Measurements from ENCODE around the gene GALR3. TPM values are rescaled to one million over a fixed set of nuclear protein-coding genes. Genes with fewer than 3 reads are reported as not detected.
A peak's percentile ranks its signal among the peaks of the same experiment; 100 is the strongest.

The GALR3 gene
- total RNA-seq, 5 donors from 2014 or later (not counting 1 experiment from before 2014, with no cell fraction given): not detected

GRCh38 chr22:37818409-37819104, 4.6 kb upstream of the GALR3 start:
- peak overlapping the region; percentile 54 to 66 (median 62) for H3K4me3 Mint-ChIP-seq

GRCh38 chr22:37819105-37819433, 4.1 kb upstream of the GALR3 start:
- Histone ChIP-seq H3K27ac (ENCODE audit: low read length) (no peak overlapping the region), H3K4me1 (ENCODE audit: control insufficient read depth in 1 of 2, extremely low read depth in 1 of 2, insufficient read depth in 2 of 2, low read length in 2 of 2) (peaks cover 3 to 20% of the 10 kb centered on the region in 2 experiments), H3K36me3 (ENCODE audit: control insufficient read depth in 2 of 2, extremely low read depth in 1 of 2, insufficient read depth in 1 of 2, low read length in 1 of 2) (no peaks in the 10 kb centered on the region), H3K27me3 (replicated peaks in 1 of 2; ENCODE audit: control insufficient read depth in 2 of 2, extremely low read depth in 1 of 2, insufficient read depth in 2 of 2, low read length in 1 of 2) (peaks cover 0 to 79% of the 10 kb centered on the region in 2 experiments), H3K4me3 (ENCODE audit: control insufficient read depth in 1 of 2, extremely low read depth in 1 of 2, low read length in 1 of 2) (peak overlapping the region; percentile 40 to 65), H3K9me3 (no peaks in the 10 kb centered on the region)
- ChIA-PET POLR2A (no interaction called here), CTCF (interaction anchor here in 1 of 2 donors (0.5 to 3.5 kb wide), 7 partner anchors 9 to 211 kb away, joined by 3 to 41 read pairs (median 5); partner anchors contain the start of genes ANKRD54 and GGA1)
- DNase-seq (no peak), ATAC-seq (replicated peaks in 1 of 4) (peak in 1 of 4 experiments; percentile 31)
- Mint-ChIP-seq H3K36me3 (no peaks in the 10 kb centered on the region), H3K4me3 (peak overlapping the region; percentile 39 to 66 (median 62)), H3K9me3 (no peaks in the 10 kb centered on the region), H3K4me1 (peaks cover 13 to 15% (median 13%) of the 10 kb centered on the region in 3 donors), H3K27me3 (peaks cover 21 to 22% of the 10 kb centered on the region in 2 donors), H3K27ac (no peak overlapping the region)
- WGBS (ENCODE audit: insufficient coverage): 53% methylated on average over 8 of the region's 14 CpGs

More at GRCh38 chr22:37818409-37819104, 4.6 kb upstream of the GALR3 start:
- peak overlapping the region; percentile 40 to 65 for H3K4me3 ChIP-seq (ENCODE audit: control insufficient read depth in 1 of 2, extremely low read depth in 1 of 2, low read length in 1 of 2)
- DNase-seq (peak; percentile 23 to 76 (median 53)), ATAC-seq (replicated peaks in 1 of 4) (peak; percentile 77 to 79 (median 77))
- H3K9me3 ChIP-seq: no peaks in the 10 kb centered on the region
- Mint-ChIP-seq H3K9me3 (no peaks in the 10 kb centered on the region), H3K36me3 (no peaks in the 10 kb centered on the region), H3K27ac (no peak overlapping the region), H3K27me3 (peaks cover 21 to 22% of the 10 kb centered on the region in 2 donors), H3K4me1 (peaks cover 13 to 15% (median 13%) of the 10 kb centered on the region in 3 donors)
- CTCF ChIA-PET: interaction anchor here (0.5 to 3.5 kb wide), 12 partner anchors 8 to 210 kb away, joined by 3 to 41 read pairs (median 4); partner anchors contain the start of genes ANKRD54 (in 1 of the 2), C22orf23 (in 1 of the 2), GCAT (in 1 of the 2) and GGA1 (in 1 of the 2)
- 3% methylated on average over 61 of the region's 68 CpGs for whole genome bisulfite sequencing (ENCODE audit: insufficient coverage)
- peaks cover 0 to 75% of the 10 kb centered on the region in 2 experiments for H3K27me3 ChIP-seq (replicated peaks in 1 of 2; ENCODE audit: control insufficient read depth in 2 of 2, extremely low read depth in 1 of 2, insufficient read depth in 2 of 2, low read length in 1 of 2)
- no peak overlapping the region for H3K27ac ChIP-seq (ENCODE audit: low read length)
- POLR2A ChIA-PET: no interaction called here
- peaks cover 3 to 20% of the 10 kb centered on the region in 2 experiments for H3K4me1 ChIP-seq (ENCODE audit: control insufficient read depth in 1 of 2, extremely low read depth in 1 of 2, insufficient read depth in 2 of 2, low read length in 2 of 2)
- no peaks in the 10 kb centered on the region for H3K36me3 ChIP-seq (ENCODE audit: control insufficient read depth in 2 of 2, extremely low read depth in 1 of 2, insufficient read depth in 1 of 2, low read length in 1 of 2)

GRCh38 chr22:37820350-37820749, 2.8 kb upstream of the GALR3 start:
- 94% methylated on average over 5 of the region's 5 CpGs for WGBS (ENCODE audit: insufficient coverage)
- CTCF ChIA-PET: interaction anchor here (0.6 to 3.5 kb wide), 3 partner anchors 11 to 43 kb away, joined by 3 to 41 read pairs (median 8); no protein-coding TSS in a partner anchor
- no peak overlapping the region for H3K27ac ChIP-seq (ENCODE audit: low read length)
- no peaks in the 10 kb centered on the region for H3K36me3 ChIP-seq (ENCODE audit: control insufficient read depth in 2 of 2, extremely low read depth in 1 of 2, insufficient read depth in 1 of 2, low read length in 1 of 2)
- Mint-ChIP-seq H3K4me1 (peaks cover 13 to 18% (median 15%) of the 10 kb centered on the region in 3 donors), H3K36me3 (no peaks in the 10 kb centered on the region), H3K27ac (no peak overlapping the region), H3K9me3 (no peaks in the 10 kb centered on the region), H3K27me3 (peaks cover 24 to 25% of the 10 kb centered on the region in 2 donors), H3K4me3 (no peak overlapping the region)
- POLR2A ChIA-PET: no interaction called here
- peaks cover 0 to 75% of the 10 kb centered on the region in 2 experiments for H3K27me3 ChIP-seq (replicated peaks in 1 of 2; ENCODE audit: control insufficient read depth in 2 of 2, extremely low read depth in 1 of 2, insufficient read depth in 2 of 2, low read length in 1 of 2)
- peaks cover 3 to 24% of the 10 kb centered on the region in 2 experiments for H3K4me1 ChIP-seq (ENCODE audit: control insufficient read depth in 1 of 2, extremely low read depth in 1 of 2, insufficient read depth in 2 of 2, low read length in 2 of 2)
- no peaks in the 10 kb centered on the region for H3K9me3 ChIP-seq
- ATAC-seq (replicated peaks in 1 of 4): no peak
- H3K4me3 ChIP-seq (ENCODE audit: control insufficient read depth in 1 of 2, extremely low read depth in 1 of 2, low read length in 1 of 2): no peak overlapping the region
- no peak for DNase-seq

GRCh38 chr22:37822079-37822833, 926 bp upstream of the GALR3 start:
- Mint-ChIP-seq H3K27ac (no peak overlapping the region), H3K9me3 (no peaks in the 10 kb centered on the region), H3K4me1 (peaks cover 17 to 23% (median 17%) of the 10 kb centered on the region in 3 donors), H3K27me3 (peaks cover 25 to 27% of the 10 kb centered on the region in 2 donors), H3K36me3 (no peaks in the 10 kb centered on the region), H3K4me3 (no peak overlapping the region)
- Histone ChIP-seq H3K4me1 (ENCODE audit: control insufficient read depth in 1 of 2, extremely low read depth in 1 of 2, insufficient read depth in 2 of 2, low read length in 2 of 2) (peaks cover 3 to 23% of the 10 kb centered on the region in 2 experiments), H3K4me3 (ENCODE audit: control insufficient read depth in 1 of 2, extremely low read depth in 1 of 2, low read length in 1 of 2) (no peak overlapping the region), H3K27ac (ENCODE audit: low read length) (no peak overlapping the region), H3K36me3 (ENCODE audit: control insufficient read depth in 2 of 2, extremely low read depth in 1 of 2, insufficient read depth in 1 of 2, low read length in 1 of 2) (no peaks in the 10 kb centered on the region), H3K9me3 (no peaks in the 10 kb centered on the region), H3K27me3 (replicated peaks in 1 of 2; ENCODE audit: control insufficient read depth in 2 of 2, extremely low read depth in 1 of 2, insufficient read depth in 2 of 2, low read length in 1 of 2) (peaks cover 0 to 62% of the 10 kb centered on the region in 2 experiments)
- POLR2A ChIA-PET: no interaction called here
- CTCF ChIA-PET: no interaction called here
- DNase-seq: no peak
- ATAC-seq (replicated peaks in 1 of 4): no peak
- WGBS (ENCODE audit: insufficient coverage): 67% methylated on average over 5 of the region's 8 CpGs

GRCh38 chr22:37824674-37825641, 1.8 kb downstream of the GALR3 start:
- peaks cover 0 to 6% of the 10 kb centered on the region in 2 donors for H3K36me3 ChIP-seq (ENCODE audit: control insufficient read depth in 2 of 2, extremely low read depth in 1 of 2, insufficient read depth in 1 of 2, low read length in 1 of 2)
- Mint-ChIP-seq H3K27me3 (peaks cover 22 to 24% of the 10 kb centered on the region in 2 donors), H3K4me3 (peak overlapping the region; percentile 37 to 59 (median 51)), H3K4me1 (peaks cover 5 to 9% (median 8%) of the 10 kb centered on the region in 3 donors), H3K27ac (no peak overlapping the region), H3K9me3 (no peaks in the 10 kb centered on the region), H3K36me3 (peaks cover 9% of the 10 kb centered on the region)
- CTCF ChIA-PET: interaction anchor here in 1 of 2 donors (0.6 kb wide), 1 partner anchor 1504 kb away, joined by 7 read pairs; no protein-coding TSS in a partner anchor
- 14% methylated on average over 135 of the region's 135 CpGs for WGBS (ENCODE audit: insufficient coverage)
- POLR2A ChIA-PET: no interaction called here
- H3K27me3 ChIP-seq (replicated peaks in 1 of 2; ENCODE audit: control insufficient read depth in 2 of 2, extremely low read depth in 1 of 2, insufficient read depth in 2 of 2, low read length in 1 of 2): peaks cover 0 to 41% of the 10 kb centered on the region in 2 experiments
- ATAC-seq (replicated peaks in 1 of 4): peak in 3 of 4 experiments; percentile 41 to 62 (median 44)
- H3K9me3 ChIP-seq: no peaks in the 10 kb centered on the region
- peak in 1 of 35 experiments; percentile 25 for DNase-seq
- no peak overlapping the region for H3K27ac ChIP-seq (ENCODE audit: low read length)
- H3K4me1 ChIP-seq (ENCODE audit: control insufficient read depth in 1 of 2, extremely low read depth in 1 of 2, insufficient read depth in 2 of 2, low read length in 2 of 2): peaks cover 0 to 3% of the 10 kb centered on the region in 2 experiments
- peak overlapping the region in 1 of 2 donors; percentile 44 for H3K4me3 ChIP-seq (ENCODE audit: control insufficient read depth in 1 of 2, extremely low read depth in 1 of 2, low read length in 1 of 2)
